B cell (primary cell): ENCODE data around the gene SLC9A5. TPM values are rescaled to one million over a fixed set of nuclear protein-coding genes. Genes with fewer than 3 reads are reported as not detected.

Source experiments
- ATAC-seq: fragments of 200-7000 bp; cut with Tn5 transposase; one replicate; pipeline ENCODE4 v1.10.0; 2021; ENCODE audit warnings: low read depth, mild to moderate bottlenecking, moderate number of reproducible peaks, moderate library complexity
- CTCF ChIA-PET: fragments of 350-600 bp; sonication (Branson Sonifier 250); formaldehyde crosslinking; loops from one replicate; lab custom pipeline; 2021; ENCODE audit warnings: antibody characterized with exemption, inconsistent platforms; lab: Charles Lee
- POLR2A ChIA-PET: fragments of 350-600 bp; sonication (Branson Sonifier 250); formaldehyde crosslinking; loops from one replicate; lab custom pipeline; 2021; ENCODE audit warnings: antibody characterized with exemption; lab: Charles Lee
- DNase-seq: peaks from one replicate; pipeline ENCODE4 v3.0.0; 2013
- H2AFZ ChIP-seq: 2 replicates; pipeline ENCODE4 v1.6.1; 2012; ENCODE audit warnings: mild to moderate bottlenecking, low read depth, low read length; ENCODE audit not compliant: insufficient read depth, poor library complexity, severe bottlenecking
- H3K27ac ChIP-seq, 2 donors: 1 replicate in 1 of 2; 2 replicates in 1 of 2; pipeline ENCODE4 v1.5.1; 2012 to 2013; ENCODE audit warnings: low read length in 2 of 2, mild to moderate bottlenecking in 2 of 2, moderate library complexity in 1 of 2
- H3K27me3 ChIP-seq, 4 experiments: fragments of 200-600 bp in 1 of 4; sonication (generic) in 1 of 4; replicated peaks in 1 of 4; 1 replicate in 2 of 4; 2 replicates in 2 of 4; pipeline versions ENCODE4 v1.6.1 to v1.7.0; 2013 to 2016; ENCODE audit warnings: low read length in 3 of 4, mild to moderate bottlenecking in 2 of 4, mixed read lengths in 1 of 4, moderate library complexity in 1 of 4; ENCODE audit not compliant: insufficient read depth in 4 of 4, control insufficient read depth in 3 of 4; ENCODE audit errors: control extremely low read depth in 1 of 4
- H3K36me3 ChIP-seq, 2 experiments: replicated peaks in 1 of 2; 1 replicate in 1 of 2; 2 replicates in 1 of 2; pipeline versions ENCODE4 v1.6.1 to v1.7.1; 2013; ENCODE audit warnings: low read length in 1 of 2; ENCODE audit not compliant: insufficient read depth in 2 of 2, control insufficient read depth in 1 of 2; ENCODE audit errors: control extremely low read depth in 1 of 2, extremely low read depth in 1 of 2
- H3K4me1 ChIP-seq, 2 donors: fragments of 200-600 bp in 1 of 2; sonication (generic) in 1 of 2; 1 replicate in 1 of 2; 2 replicates in 1 of 2; pipeline versions ENCODE4 v1.5.1 to v1.6.1; 2013 to 2017; ENCODE audit warnings: low read length in 2 of 2; ENCODE audit not compliant: control insufficient read depth in 2 of 2, insufficient read depth in 2 of 2
- H3K4me2 ChIP-seq: replicated peaks from 2 replicates; pipeline ENCODE3; 2012; ENCODE audit warnings: mild to moderate bottlenecking, low read depth, low read length; ENCODE audit not compliant: poor library complexity, severe bottlenecking
- H3K4me3 ChIP-seq, 5 experiments: fragments of 200-600 bp in 1 of 5; sonication (generic) in 1 of 5; 1 replicate in 3 of 5; 2 replicates in 2 of 5; pipeline versions ENCODE4 v1.5.1 to v1.7.0; 2011 to 2016; ENCODE audit warnings: low read length in 4 of 5, mild to moderate bottlenecking in 4 of 5, low read depth in 2 of 5, control low read depth in 1 of 5, moderate library complexity in 1 of 5; ENCODE audit not compliant: insufficient read depth in 1 of 5; ENCODE audit errors: control extremely low read depth in 1 of 5, extremely low read depth in 1 of 5
- H3K79me2 ChIP-seq: fragments of 200-600 bp; sonication (generic); one replicate; pipeline ENCODE4 v1.6.0; 2016; ENCODE audit warnings: low read length; ENCODE audit not compliant: control insufficient read depth, insufficient read depth
- H3K9ac ChIP-seq: fragments of 200-600 bp; sonication (generic); 2 replicates; pipeline ENCODE4 v1.6.1; 2017; ENCODE audit warnings: mild to moderate bottlenecking, low read length, moderate library complexity
- H3K9me3 ChIP-seq, 3 donors: one replicate each; pipeline versions ENCODE4 v1.6.1 to v1.7.1; 2013; ENCODE audit warnings: low read length in 2 of 3; ENCODE audit not compliant: control insufficient read depth in 2 of 3, insufficient read depth in 1 of 3; ENCODE audit errors: control extremely low read depth in 1 of 3
- H4K20me1 ChIP-seq: 2 replicates; pipeline ENCODE4 v1.6.0; 2012; ENCODE audit warnings: mild to moderate bottlenecking, low read length; ENCODE audit not compliant: insufficient read depth, control insufficient read depth, poor library complexity, severe bottlenecking
- H3K27ac Mint-ChIP-seq: one replicate; pipeline ENCODE4 v1.8.0; 2021; ENCODE audit warnings: mixed read lengths
- H3K27me3 Mint-ChIP-seq: one replicate; pipeline ENCODE4 v1.8.0; 2021; ENCODE audit warnings: mixed read lengths
- H3K4me1 Mint-ChIP-seq: one replicate; pipeline ENCODE4 v1.8.0; 2021; ENCODE audit warnings: mixed read lengths
- H3K4me3 Mint-ChIP-seq: one replicate; pipeline ENCODE4 v1.8.0; 2021; ENCODE audit warnings: mixed read lengths
- H3K9me3 Mint-ChIP-seq: one replicate; pipeline ENCODE4 v1.8.0; 2022; ENCODE audit warnings: mixed read lengths; ENCODE audit not compliant: insufficient read depth
- EZH2 ChIP-seq: IDR thresholded peaks from 2 replicates; pipeline ENCODE4 v1.6.1; 2012; ENCODE audit warnings: borderline replicate concordance, low read depth, mild to moderate bottlenecking, moderate library complexity, low read length; ENCODE audit not compliant: insufficient read depth, poor library complexity, severe bottlenecking
- WGBS: methylation state at CpG from one replicate; pipeline ENCODE4 v1.1.5; 2013; ENCODE audit warnings: missing lambda C conversion rate; ENCODE audit not compliant: insufficient coverage; 5-methylcytosine and 5-hydroxymethylcytosine counted together
- intact Hi-C: fragments of 100-400 bp; cut with micrococcal nuclease; formaldehyde crosslinking; loops from one replicate; pipeline ENCODE4 v1.10.0; 2022
- polyA plus RNA-seq: library from polyadenylated mRNA; depleted of rRNA; stranded (reverse); fragments of >200 nt; gene quantifications from 2 replicates; pipeline ENCODE4 v1.2.3, GENCODE V29; 2012
- total RNA-seq, 2 donors: library from RNA; stranded (reverse); fragments of 120-200 nt in 1 of 2; gene quantifications; 1 replicate in 1 of 2; 2 replicates in 1 of 2; pipeline versions ENCODE4 v1.2.3 to v1.2.4, GENCODE V29; 2013 to 2022
- TF ChIP-seq, protein P1 (sequence below): fragments of 200-600 bp; IDR thresholded peaks from one replicate; pipeline ENCODE4 v1.8.0; 2022; ENCODE audit warnings: antibody characterized with exemption, mild to moderate bottlenecking

SLC9A5 gene
- total and polyA plus RNA-seq, 2 donors (not counting 1 experiment from before 2014, with no cell fraction given) = 1.7 TPM

DNA sequence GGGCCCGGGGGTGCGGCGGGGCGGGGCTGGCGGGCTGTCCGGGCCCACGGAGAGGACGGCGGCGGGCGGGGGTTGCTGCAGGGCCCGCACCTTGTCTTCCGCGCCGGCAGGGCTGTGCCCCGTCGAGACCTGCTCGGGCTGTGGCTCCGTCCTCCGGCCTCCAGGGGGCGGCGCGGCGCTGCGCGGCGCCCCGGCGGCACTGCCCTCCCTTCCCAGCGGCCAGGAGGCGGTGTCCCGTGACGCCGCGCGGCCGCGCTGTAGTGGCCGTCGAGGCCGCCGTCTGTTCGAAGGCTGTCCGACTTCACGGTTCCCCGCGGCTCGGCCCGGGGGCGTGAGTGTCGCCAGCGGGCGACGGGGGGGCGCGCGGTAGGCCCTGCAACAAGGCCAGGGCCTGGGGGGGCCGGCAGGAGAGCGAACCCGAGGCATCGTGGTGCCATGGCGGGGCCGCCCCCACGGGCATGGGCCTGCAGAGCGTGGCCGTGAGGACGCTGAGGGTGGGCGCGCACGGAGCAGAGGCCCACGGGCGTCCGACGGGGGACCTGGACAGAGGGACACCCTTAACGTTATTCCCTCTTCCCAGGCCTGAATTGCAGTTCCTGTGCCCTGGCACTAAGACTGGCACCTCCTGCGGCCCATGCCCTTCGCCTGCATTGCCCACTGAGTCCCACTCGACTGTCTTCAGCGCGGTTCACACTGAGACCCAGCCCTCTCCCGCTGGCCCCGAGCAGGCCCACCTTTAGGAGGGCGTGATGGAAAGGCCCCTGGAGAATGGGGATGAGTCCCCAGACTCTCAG, 30.7 kb downstream of the SLC9A5 start, which contains the start of gene PLEKHG4:
Gene PLEKHG4 (plus strand): TSS at position 237 of the 794 bp plus-strand sequence. CDS start 513 bp downstream, at position 750.
- ChIA-PET POLR2A (interaction anchor here (0.6 kb wide), 1 partner anchor 585 kb away, joined by 6 read pairs; no protein-coding TSS in a partner anchor), CTCF (interaction anchor here (0.8 to 1.5 kb wide), 4 partner anchors 10 to 58 kb away, joined by 3 to 4 read pairs (median 4); no protein-coding TSS in a partner anchor)
- peak; percentile 84 for DNase-seq
- Histone ChIP-seq H3K79me2 (peaks cover 3% of the 10 kb centered on the region), H3K27me3 (no peaks in the 10 kb centered on the region), H4K20me1 (no peaks in the 10 kb centered on the region), H3K36me3 (no peaks in the 10 kb centered on the region), H3K4me3 (peak within 1 kb of the TSS in 4 of 5 experiments; percentile 51 to 72 (median 58)), H2AFZ (peak within 1 kb of the TSS; percentile 91), H3K4me1 (peaks cover 7 to 11% of the 10 kb centered on the region in 2 donors), H3K9ac (peak within 1 kb of the TSS; percentile 72), H3K4me2 (peak within 1 kb of the TSS; percentile 94), H3K27ac (peak within 1 kb of the TSS in 1 of 2 donors; percentile 28), H3K9me3 (no peaks in the 10 kb centered on the region)
- ATAC-seq = peak; percentile 96
- H3K9me3 Mint-ChIP-seq = no peaks in the 10 kb centered on the region
- peak within 1 kb of the TSS; percentile 56 for H3K27ac Mint-ChIP-seq
- H3K27me3 Mint-ChIP-seq = no peaks in the 10 kb centered on the region
- peak within 1 kb of the TSS; percentile 85 for H3K4me3 Mint-ChIP-seq
- intact Hi-C loops = loop anchor here (1.0 to 2.0 kb wide), 2 partner anchors 33 to 120 kb away; partner anchors contain the start of gene FHOD1
- TF ChIP-seq, protein P1, sequence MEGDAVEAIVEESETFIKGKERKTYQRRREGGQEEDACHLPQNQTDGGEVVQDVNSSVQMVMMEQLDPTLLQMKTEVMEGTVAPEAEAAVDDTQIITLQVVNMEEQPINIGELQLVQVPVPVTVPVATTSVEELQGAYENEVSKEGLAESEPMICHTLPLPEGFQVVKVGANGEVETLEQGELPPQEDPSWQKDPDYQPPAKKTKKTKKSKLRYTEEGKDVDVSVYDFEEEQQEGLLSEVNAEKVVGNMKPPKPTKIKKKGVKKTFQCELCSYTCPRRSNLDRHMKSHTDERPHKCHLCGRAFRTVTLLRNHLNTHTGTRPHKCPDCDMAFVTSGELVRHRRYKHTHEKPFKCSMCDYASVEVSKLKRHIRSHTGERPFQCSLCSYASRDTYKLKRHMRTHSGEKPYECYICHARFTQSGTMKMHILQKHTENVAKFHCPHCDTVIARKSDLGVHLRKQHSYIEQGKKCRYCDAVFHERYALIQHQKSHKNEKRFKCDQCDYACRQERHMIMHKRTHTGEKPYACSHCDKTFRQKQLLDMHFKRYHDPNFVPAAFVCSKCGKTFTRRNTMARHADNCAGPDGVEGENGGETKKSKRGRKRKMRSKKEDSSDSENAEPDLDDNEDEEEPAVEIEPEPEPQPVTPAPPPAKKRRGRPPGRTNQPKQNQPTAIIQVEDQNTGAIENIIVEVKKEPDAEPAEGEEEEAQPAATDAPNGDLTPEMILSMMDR = peak; percentile 81
- TF ChIP-seq EZH2 = no peak
- H3K4me1 Mint-ChIP-seq = peaks cover 6% of the 10 kb centered on the region
- 31% methylated on average over 81 of the region's 83 CpGs for WGBS
